Pancreas (tissue), 10 donors: ENCODE results near the gene BNIP1. TPM values are rescaled to one million over a fixed set of nuclear protein-coding genes. Genes with fewer than 3 reads are reported as not detected.

Experiments used
- ATAC-seq, 4 donors: fragments of 200-7000 bp; cut with Tn5 transposase; one replicate each; pipeline versions ENCODE4 v1.8.0 to v1.9.1; 2020; ENCODE audit warnings: mild to moderate bottlenecking in 4 of 4, moderate library complexity in 4 of 4
- DNase-seq, 6 donors: peaks; one replicate each; pipeline ENCODE4 v3.0.0-alpha.2; 2020
- FAIRE-seq: peaks from 2 replicates; lab custom pipeline; 2012; peaks lifted over from hg19 to GRCh38; lab: Jason Lieb, UNC
- H3K27ac ChIP-seq, 4 donors: fragments of 200-600 bp; sonication (generic); 1 replicate in 3 of 4; 2 replicates in 1 of 4; pipeline versions ENCODE4 v1.5.0 to v1.8.0; 2020
- H3K27me3 ChIP-seq, 4 donors: fragments of 200-600 bp; one replicate each; pipeline ENCODE4 v1.8.0; 2021
- H3K36me3 ChIP-seq, 3 donors: fragments of 200-600 bp; sonication (generic) in 1 of 3; one replicate each; pipeline versions ENCODE4 v1.5.0 to v1.8.0; 2020 to 2021
- H3K4me1 ChIP-seq, 3 donors: fragments of 200-600 bp; one replicate each; pipeline ENCODE4 v1.8.0; 2021
- H3K4me3 ChIP-seq, 4 donors: fragments of 200-600 bp; sonication (generic) in 2 of 4; one replicate each; pipeline versions ENCODE4 v1.5.0 to v1.8.0; 2020 to 2021
- H3K9me3 ChIP-seq, 4 donors: fragments of 200-600 bp; one replicate each; pipeline ENCODE4 v1.8.0; 2021
- WGBS, 2 donors: extraction: QIAGEN DNeasy Blood & Tissue Kit; methylation state at CpG; one replicate each; pipeline ENCODE4 v1.1.7; 2013; 5-methylcytosine and 5-hydroxymethylcytosine counted together
- intact Hi-C, 3 donors: fragments of 100-400 bp; cut with DNase I; formaldehyde crosslinking; loops; one replicate each; pipeline versions ENCODE4 v1.11.1 to v1.14.2; 2022
- polyA plus RNA-seq, 2 donors: library from polyadenylated mRNA; stranded (reverse); fragments of 200-250 nt; gene quantifications; one replicate each; pipeline ENCODE4 v1.2.3, GENCODE V29; 2013
- total RNA-seq, 6 donors: library from RNA; stranded (reverse); fragmentation: NEBNext Ultra II Directional in 4 of 6; extraction: Animal tissue kit (Norgen Biotek cat#: 25700) in 4 of 6; gene quantifications; one replicate each; pipeline versions ENCODE4 v1.2.1 to v1.2.4, GENCODE V29; 2021 to 2023
- TF ChIP-seq, protein P1 (sequence below), 4 donors: fragments of 200-600 bp; sonication (generic) in 3 of 4; IDR thresholded peaks; one replicate each; pipeline versions ENCODE4 v1.5.0 to v1.8.0; 2021; ENCODE audit warnings: antibody characterized with exemption in 4 of 4
- donor health status: healthy with polysubstance abuse.
- donor health status: DM: no; HTN: no; CAD: no; lungs with moderate emphysema.
- donor health status: DM: no; HTN: no; CAD: no.
- donor health status: control.
- donor health status: control.
- donor health status: Bipolar disorder and iron deficiency.
- donor health status: DM: yes; HTN: yes; CAD: no.
- donor health status: DM: no; HTN: no; CAD: no.
- donor health status: DM: no; HTN: no; CAD: no.
- donor health status: DM: yes; HTN: yes; CAD: no.

Gene BNIP1, protein sequence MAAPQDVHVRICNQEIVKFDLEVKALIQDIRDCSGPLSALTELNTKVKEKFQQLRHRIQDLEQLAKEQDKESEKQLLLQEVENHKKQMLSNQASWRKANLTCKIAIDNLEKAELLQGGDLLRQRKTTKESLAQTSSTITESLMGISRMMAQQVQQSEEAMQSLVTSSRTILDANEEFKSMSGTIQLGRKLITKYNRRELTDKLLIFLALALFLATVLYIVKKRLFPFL
- total RNA-seq (10 to 100 TPM in 1 of 6 donors, 1 to 10 TPM in 5; 5.7 to 11.6 (median 7.9) TPM), polyA plus RNA-seq (10 to 100 TPM; 11.3 to 15.3 TPM)

DNA sequence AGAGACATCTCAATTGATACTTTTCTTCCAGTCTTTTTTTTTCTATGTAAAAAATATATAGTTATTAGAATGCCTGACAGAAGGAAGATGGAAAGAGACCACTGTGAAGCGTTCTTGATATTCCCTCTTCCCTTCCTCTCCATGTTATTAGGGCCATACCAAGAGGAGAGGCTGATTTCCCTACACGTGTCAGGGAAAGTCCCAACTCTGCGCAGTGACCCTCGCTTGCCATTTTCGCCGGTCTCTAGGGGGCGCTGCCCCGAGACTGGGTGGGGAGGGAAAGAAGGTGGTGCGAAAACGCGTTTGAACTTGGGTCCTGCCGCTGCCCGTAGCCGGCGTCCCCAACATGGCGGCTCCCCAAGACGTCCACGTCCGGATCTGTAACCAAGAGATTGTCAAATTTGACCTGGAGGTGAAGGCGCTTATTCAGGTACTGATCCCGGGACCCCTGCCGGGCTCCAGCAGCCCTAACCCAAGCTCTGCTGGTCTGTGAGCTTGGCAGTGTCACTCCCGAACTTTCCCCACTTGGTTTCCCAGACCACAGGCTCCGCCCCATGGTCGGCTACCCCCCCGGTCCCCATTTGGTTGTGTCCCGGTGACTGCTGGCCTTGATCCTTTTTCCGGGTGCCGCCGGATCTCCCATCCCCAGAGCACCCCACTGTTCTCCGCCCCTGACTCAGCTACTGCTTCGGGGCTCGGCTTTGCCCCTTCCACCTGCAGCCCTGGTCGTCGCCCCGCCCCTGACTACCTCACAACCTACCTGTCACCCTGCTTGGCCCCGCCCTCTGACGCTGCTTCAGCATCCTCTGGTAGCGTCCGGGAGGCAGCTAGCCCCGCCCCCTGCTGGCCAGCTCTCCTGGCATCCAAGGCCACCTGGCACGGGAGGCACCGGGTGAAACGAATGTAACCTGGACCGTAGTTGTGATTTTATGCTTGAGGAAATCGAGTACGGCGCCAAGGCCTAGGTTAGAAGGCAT, at the start of gene BNIP1:
Gene BNIP1, plus strand, starts transcription at position 332 of the 977 bp plus-strand sequence. Its CDS starts 15 bp downstream, at position 347.
- H3K27me3 ChIP-seq: no peaks in the 10 kb centered on the region
- ATAC-seq (peak; percentile 96 to 99 (median 97)), DNase-seq (peak; percentile 99 to 100 (median 100)), FAIRE-seq (peak; percentile 47)
- peaks cover 0 to 3% (median 0%) of the 10 kb centered on the region in 3 donors for H3K4me1 ChIP-seq
- WGBS, 2 donors: 0 to 1% methylated on average over 48 of the region's 48 CpGs
- no peaks in the 10 kb centered on the region for H3K9me3 ChIP-seq
- TF ChIP-seq, protein P1, sequence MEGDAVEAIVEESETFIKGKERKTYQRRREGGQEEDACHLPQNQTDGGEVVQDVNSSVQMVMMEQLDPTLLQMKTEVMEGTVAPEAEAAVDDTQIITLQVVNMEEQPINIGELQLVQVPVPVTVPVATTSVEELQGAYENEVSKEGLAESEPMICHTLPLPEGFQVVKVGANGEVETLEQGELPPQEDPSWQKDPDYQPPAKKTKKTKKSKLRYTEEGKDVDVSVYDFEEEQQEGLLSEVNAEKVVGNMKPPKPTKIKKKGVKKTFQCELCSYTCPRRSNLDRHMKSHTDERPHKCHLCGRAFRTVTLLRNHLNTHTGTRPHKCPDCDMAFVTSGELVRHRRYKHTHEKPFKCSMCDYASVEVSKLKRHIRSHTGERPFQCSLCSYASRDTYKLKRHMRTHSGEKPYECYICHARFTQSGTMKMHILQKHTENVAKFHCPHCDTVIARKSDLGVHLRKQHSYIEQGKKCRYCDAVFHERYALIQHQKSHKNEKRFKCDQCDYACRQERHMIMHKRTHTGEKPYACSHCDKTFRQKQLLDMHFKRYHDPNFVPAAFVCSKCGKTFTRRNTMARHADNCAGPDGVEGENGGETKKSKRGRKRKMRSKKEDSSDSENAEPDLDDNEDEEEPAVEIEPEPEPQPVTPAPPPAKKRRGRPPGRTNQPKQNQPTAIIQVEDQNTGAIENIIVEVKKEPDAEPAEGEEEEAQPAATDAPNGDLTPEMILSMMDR (IDR thresholded peaks at IDR 0.05): peak; percentile 70 to 95 (median 86)
- intact Hi-C loops: no loop called here
- peaks cover 0 to 18% (median 2%) of the 10 kb centered on the region in 3 donors for H3K36me3 ChIP-seq
- peak within 1 kb of the TSS; percentile 89 to 96 (median 94) for H3K27ac ChIP-seq
- peak within 1 kb of the TSS; percentile 75 to 93 (median 84) for H3K4me3 ChIP-seq

DNA sequence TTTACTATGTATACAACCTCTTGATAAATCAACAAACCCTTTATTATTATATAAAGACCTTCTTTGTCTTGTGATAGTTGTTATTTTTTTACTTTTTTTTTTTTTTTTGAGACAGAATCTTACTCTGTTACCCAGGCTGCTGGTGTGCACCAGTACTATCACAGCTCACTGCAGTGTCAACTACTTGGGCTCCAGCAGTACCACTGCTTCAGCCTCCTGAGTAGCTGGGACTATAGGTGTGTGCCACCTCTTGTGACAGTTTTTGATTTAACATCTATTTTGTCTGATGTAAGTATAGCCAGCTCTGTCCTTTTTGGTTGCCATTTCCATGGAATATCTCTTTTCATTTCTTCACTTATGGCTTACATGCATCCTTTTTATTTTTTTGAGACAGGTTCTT, 45.5 kb upstream of the BNIP1 start:
- Histone ChIP-seq H3K36me3 (no peaks in the 10 kb centered on the region), H3K9me3 (no peaks in the 10 kb centered on the region), H3K4me3 (no peak overlapping the region), H3K27ac (no peak overlapping the region), H3K27me3 (no peaks in the 10 kb centered on the region), H3K4me1 (peaks cover 6 to 14% (median 8%) of the 10 kb centered on the region in 3 donors)
- TF ChIP-seq, protein P1 (IDR thresholded peaks at IDR 0.05): no peak
- DNase-seq: no peak
- no peak for ATAC-seq
- intact Hi-C loops: no loop called here
- no peak for FAIRE-seq

DNA sequence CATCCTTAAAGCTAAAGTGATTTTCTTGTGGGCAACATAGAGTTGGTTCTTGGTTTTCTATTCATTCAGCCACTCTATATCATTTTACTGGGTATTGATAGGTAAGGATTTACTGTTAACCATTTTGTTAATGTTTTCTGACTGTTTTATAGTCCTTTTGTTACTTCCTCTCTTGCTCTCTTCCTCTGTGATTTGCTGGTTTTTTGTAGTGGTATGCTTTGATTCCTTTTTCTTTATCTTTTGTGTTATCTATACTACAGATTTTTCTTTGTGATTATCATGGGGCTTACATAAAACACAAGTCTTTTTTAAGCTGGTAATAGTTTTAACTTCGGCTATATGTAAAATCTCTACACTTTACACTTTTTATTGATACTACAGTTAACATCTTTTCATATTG, 44.9 kb upstream of the BNIP1 start:
- intact Hi-C loops: no loop called here
- TF ChIP-seq, protein P1 (IDR thresholded peaks at IDR 0.05): no peak
- 95 to 100% methylated on average over 1 of the region's 1 CpG for WGBS, 2 donors
- Histone ChIP-seq H3K36me3 (no peaks in the 10 kb centered on the region), H3K4me1 (peaks cover 3 to 8% (median 5%) of the 10 kb centered on the region in 3 donors), H3K27ac (no peak overlapping the region), H3K27me3 (no peaks in the 10 kb centered on the region), H3K9me3 (no peaks in the 10 kb centered on the region), H3K4me3 (no peak overlapping the region)
- ATAC-seq: no peak
- no peak for DNase-seq
- no peak for FAIRE-seq

DNA sequence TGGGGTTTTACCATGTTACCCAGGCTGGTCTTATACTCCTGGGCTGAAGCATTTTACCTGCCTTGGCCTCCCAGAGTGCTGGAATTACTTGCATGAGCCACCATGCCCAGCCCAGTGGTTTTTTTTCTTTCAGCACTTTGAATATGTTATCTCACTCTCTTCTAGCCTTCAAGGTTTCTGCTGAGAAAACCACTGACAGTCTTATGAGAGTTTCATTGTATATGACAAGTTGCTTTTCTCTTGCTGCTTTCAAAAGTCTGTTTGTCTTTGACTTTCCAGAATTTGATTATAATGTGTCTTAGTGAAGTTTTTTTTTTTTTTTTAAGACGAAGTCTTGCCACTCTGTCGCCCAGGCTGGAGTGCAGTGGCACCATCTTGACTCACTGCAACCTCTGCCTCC, 43.1 kb upstream of the BNIP1 start:
- H3K9me3 ChIP-seq: no peaks in the 10 kb centered on the region
- no peaks in the 10 kb centered on the region for H3K27me3 ChIP-seq
- TF ChIP-seq, protein P1 (IDR thresholded peaks at IDR 0.05): no peak
- H3K36me3 ChIP-seq: no peaks in the 10 kb centered on the region
- DNase-seq (no peak), FAIRE-seq (no peak), ATAC-seq (no peak)
- 97 to 100% methylated on average over 2 of the region's 2 CpGs for WGBS, 2 donors
- H3K27ac ChIP-seq: no peak overlapping the region
- H3K4me1 ChIP-seq: peaks cover 0 to 3% (median 0%) of the 10 kb centered on the region in 3 donors
- intact Hi-C loops: no loop called here
- no peak overlapping the region for H3K4me3 ChIP-seq
